HCT116 (cell line): ENCODE results near the gene OCA2. TPM values are rescaled to one million over a fixed set of nuclear protein-coding genes. Genes with fewer than 3 reads are reported as not detected.

ENCODE experiments used
- ATAC-seq: fragments of 200-7000 bp; cut with Tn5 transposase; 2 replicates; pipeline ENCODE4 v1.9.1; 2020; ENCODE audit warnings: mild to moderate bottlenecking, moderate library complexity
- BruUV-seq: library from RNA; stranded (reverse); fragments of 400-500 nt; replicated peaks from 2 replicates; lab custom pipeline; 2021; lab: Mats Ljungman, UMichigan
- CTCF ChIA-PET: fragments of 300-600 bp; sonication (Branson Sonifier 250); formaldehyde crosslinking; loops from one replicate; lab custom pipeline; 2021; ENCODE audit warnings: antibody characterized with exemption; lab: Charles Lee
- POLR2A ChIA-PET: fragments of 300-600, 350-600 bp; sonication (Branson Sonifier 250); formaldehyde crosslinking; loops from one replicate; lab custom pipeline; 2021; ENCODE audit warnings: antibody characterized with exemption; lab: Charles Lee
- RAD21 ChIA-PET, 2 experiments: fragments of 300-600 bp; sonication (Branson Sonifier 250); formaldehyde crosslinking; loops; one replicate each; lab custom pipeline; 2023; ENCODE audit warnings: low total read pairs in 2 of 2; ENCODE audit not compliant: uncharacterized antibody in 2 of 2, unreplicated experiment in 2 of 2, low non-redundant PET in 1 of 2; lab: Charles Lee
- DNase-seq: peaks from one replicate; pipeline ENCODE4 v3.0.0-alpha.2; 2010; ENCODE audit warnings: low read depth, low spot score
- H2AFZ ChIP-seq: fragments of 200-600 bp; shearing (Covaris generic), sonication (generic); 2 replicates; pipeline ENCODE4 v1.6.1; 2017; ENCODE audit warnings: low read depth, mixed run types, mixed read lengths, antibody characterized with exemption, low read length; ENCODE audit not compliant: poor library complexity, severe bottlenecking
- H3K27ac ChIP-seq: 2 replicates; pipeline ENCODE4 v1.5.1; 2012; ENCODE audit warnings: low read depth, low read length
- H3K27me3 ChIP-seq: fragments of 200-600 bp; sonication (generic); 2 replicates; pipeline ENCODE4 v1.6.1; 2016; ENCODE audit warnings: mixed run types, low read length, mixed read lengths; ENCODE audit not compliant: insufficient read depth
- H3K36me3 ChIP-seq, 2 experiments: fragments of 200-500 bp in 1 of 2; fragments of 200-600 bp in 1 of 2; sonication (Bioruptor generic) in 1 of 2; sonication (generic) in 1 of 2; 2 replicates each; pipeline versions ENCODE4 v1.5.1 to v1.6.1; 2014 to 2016; ENCODE audit warnings: low read length in 2 of 2, inconsistent platforms in 1 of 2, mixed read lengths in 1 of 2, mixed run types in 1 of 2; ENCODE audit not compliant: insufficient read depth in 2 of 2, control insufficient read depth in 1 of 2
- H3K4me1 ChIP-seq, 2 experiments: fragments of 200-600 bp in 1 of 2; sonication (generic) in 1 of 2; 2 replicates each; pipeline versions ENCODE4 v1.5.1 to v1.6.1; 2012 to 2017; ENCODE audit warnings: low read length in 2 of 2, inconsistent platforms in 1 of 2, mild to moderate bottlenecking in 1 of 2, mixed read lengths in 1 of 2, mixed run types in 1 of 2, moderate library complexity in 1 of 2; ENCODE audit not compliant: insufficient read depth in 2 of 2, control insufficient read depth in 1 of 2
- H3K4me2 ChIP-seq: fragments of 200-600 bp; sonication (generic); 2 replicates; pipeline ENCODE4 v1.6.1; 2017; ENCODE audit warnings: mixed run types, low read length, mixed read lengths
- H3K4me3 ChIP-seq, 2 experiments: fragments of 200-600 bp in 1 of 2; sonication (generic) in 1 of 2; replicated peaks in 1 of 2; 2 replicates each; pipeline ENCODE4 v1.5.1; 2011 to 2016; ENCODE audit warnings: low read length in 2 of 2, control low read depth in 1 of 2, low read depth in 1 of 2, mild to moderate bottlenecking in 1 of 2, mixed read lengths in 1 of 2, mixed run types in 1 of 2
- H3K79me2 ChIP-seq: fragments of 200-600 bp; sonication (generic); 2 replicates; pipeline ENCODE4 v1.6.1; 2017; ENCODE audit warnings: mild to moderate bottlenecking, mixed run types, low read length, moderate library complexity, mixed read lengths; ENCODE audit not compliant: insufficient read depth
- H3K9ac ChIP-seq: fragments of 200-600 bp; sonication (generic); 2 replicates; pipeline ENCODE4 v1.6.1; 2016; ENCODE audit warnings: low read length, mixed read lengths
- H3K9me2 ChIP-seq: fragments of 200-600 bp; sonication (generic), shearing (Covaris generic); 2 replicates; pipeline ENCODE4 v1.6.1; 2017; ENCODE audit warnings: mixed run types, mild to moderate bottlenecking, moderate library complexity; ENCODE audit not compliant: insufficient read depth
- H3K9me3 ChIP-seq, 2 experiments: fragments of 200-500 bp in 1 of 2; fragments of 200-600 bp in 1 of 2; sonication (Bioruptor generic) in 1 of 2; sonication (generic) in 1 of 2; 2 replicates each; pipeline ENCODE4 v1.6.1; 2014 to 2017; ENCODE audit warnings: low read length in 2 of 2, mixed read lengths in 2 of 2, inconsistent platforms in 1 of 2, low read depth in 1 of 2, mild to moderate bottlenecking in 1 of 2, mixed run types in 1 of 2, moderate library complexity in 1 of 2; ENCODE audit not compliant: control insufficient read depth in 1 of 2, insufficient read depth in 1 of 2
- H4K20me1 ChIP-seq: fragments of 200-600 bp; sonication (generic), shearing (Covaris generic); 2 replicates; pipeline ENCODE4 v1.6.1; 2017; ENCODE audit warnings: mixed run types, mild to moderate bottlenecking, moderate library complexity; ENCODE audit not compliant: insufficient read depth
- CBX3 ChIP-seq: IDR thresholded peaks from 2 replicates; pipeline ENCODE4 v1.6.1; 2012; ENCODE audit warnings: low read depth
- CTCF ChIP-seq, 3 experiments: fragments of 200-600 bp in 1 of 3; sonication (generic) in 1 of 3; IDR thresholded peaks in 2 of 3; conservative IDR thresholded peaks in 1 of 3; 2 replicates each; pipeline ENCODE4 v1.5.1; 2012 to 2017; ENCODE audit warnings: low read depth in 2 of 3, low read length in 2 of 3, antibody characterized with exemption in 1 of 3, borderline replicate concordance in 1 of 3, control low read depth in 1 of 3, mild to moderate bottlenecking in 1 of 3, mixed read lengths in 1 of 3, mixed run types in 1 of 3, moderate library complexity in 1 of 3; ENCODE audit not compliant: insufficient read depth in 1 of 3
- EZH2 ChIP-seq: fragments of 200-600 bp; sonication (generic); IDR thresholded peaks from 2 replicates; pipeline ENCODE4 v1.6.1; 2017; ENCODE audit warnings: antibody characterized with exemption, mixed run types
- EZH2phosphoT487 ChIP-seq: fragments of 200-600 bp; IDR thresholded peaks from 2 replicates; pipeline ENCODE4 v1.6.1; 2018; ENCODE audit warnings: antibody characterized with exemption, borderline replicate concordance
- POLR2A ChIP-seq: IDR thresholded peaks from 2 replicates; pipeline ENCODE4 v1.7.0; 2011; ENCODE audit warnings: borderline replicate concordance; ENCODE audit not compliant: insufficient read depth, insufficient read length; ENCODE audit errors: extremely low read depth
- POLR2AphosphoS5 ChIP-seq: IDR thresholded peaks from 2 replicates; pipeline ENCODE4 v1.6.1; 2011; ENCODE audit warnings: mild to moderate bottlenecking, low read depth, low read length, moderate library complexity
- SP1 ChIP-seq: IDR thresholded peaks from 2 replicates; pipeline ENCODE4 v1.6.1; 2012; ENCODE audit warnings: low read depth
- YY1 ChIP-seq: IDR thresholded peaks from 2 replicates; pipeline ENCODE4 v1.6.1; 2011; ENCODE audit warnings: low read length, low read depth, moderate library complexity, mild to moderate bottlenecking; ENCODE audit not compliant: insufficient replicate concordance; ENCODE audit errors: extremely low read depth
- ZFX ChIP-seq: fragments of 450-650 bp; IDR thresholded peaks from 2 replicates; pipeline ENCODE4 v1.6.1; 2017
- ZNF274 ChIP-seq: fragments of 200-500 bp; sonication (Bioruptor generic); IDR thresholded peaks from 2 replicates; pipeline ENCODE4 v1.6.1; 2014; ENCODE audit warnings: mild to moderate bottlenecking, low read depth, low read length, inconsistent platforms
- intact Hi-C: fragments of 100-400 bp; cut with micrococcal nuclease; formaldehyde crosslinking; loops from 2 replicates; pipeline ENCODE4 v1.10.0; 2022
- total RNA-seq: library from RNA; stranded (reverse); gene quantifications from one replicate; pipeline ENCODE4 v1.2.1, GENCODE V29; 2021; ENCODE audit not compliant: unreplicated experiment

The OCA2 gene
- total RNA-seq, 1 experiment from 2014 or later = not detected

GRCh38 chr15:27983496-27983895 is 115.6 kb downstream of the OCA2 start:
- CTCF ChIA-PET = no interaction called here
- Histone ChIP-seq H3K36me3 (no peaks in the 10 kb centered on the region), H3K9ac (no peak overlapping the region), H4K20me1 (no peaks in the 10 kb centered on the region), H3K4me1 (no peaks in the 10 kb centered on the region), H3K79me2 (no peaks in the 10 kb centered on the region), H2AFZ (no peak overlapping the region), H3K9me2 (no peaks in the 10 kb centered on the region), H3K27ac (no peak overlapping the region), H3K4me2 (no peak overlapping the region), H3K27me3 (no peaks in the 10 kb centered on the region), H3K4me3 (no peak overlapping the region), H3K9me3 (peaks cover 0 to 7% of the 10 kb centered on the region in 2 experiments; a peak in 1 of 4 replicates)
- no TSS peak for BruUV-seq
- POLR2A ChIA-PET = no interaction called here
- RAD21 ChIA-PET = no interaction called here
- no peak for DNase-seq
- no peak for ATAC-seq
- TF ChIP-seq POLR2AphosphoS5 = no peak
- no peak for TF ChIP-seq ZNF274
- no peak for TF ChIP-seq EZH2phosphoT487
- TF ChIP-seq CBX3 = no peak
- no peak for TF ChIP-seq ZFX
- no peak for TF ChIP-seq CTCF (IDR thresholded peaks at IDR 0.05 in 2 of 3, conservative IDR thresholded peaks at IDR 0.05 in 1 of 3; ENCODE audit: borderline replicate concordance in 1 of 3, insufficient read depth in 1 of 3, low read depth in 2 of 3, low read length in 2 of 3)
- TF ChIP-seq POLR2A = no peak
- no peak for TF ChIP-seq EZH2
- TF ChIP-seq SP1 = no peak
- TF ChIP-seq YY1 = no peak
- intact Hi-C loops = no loop called here
